ENCODE data around the gene CCDC14.

DNA sequence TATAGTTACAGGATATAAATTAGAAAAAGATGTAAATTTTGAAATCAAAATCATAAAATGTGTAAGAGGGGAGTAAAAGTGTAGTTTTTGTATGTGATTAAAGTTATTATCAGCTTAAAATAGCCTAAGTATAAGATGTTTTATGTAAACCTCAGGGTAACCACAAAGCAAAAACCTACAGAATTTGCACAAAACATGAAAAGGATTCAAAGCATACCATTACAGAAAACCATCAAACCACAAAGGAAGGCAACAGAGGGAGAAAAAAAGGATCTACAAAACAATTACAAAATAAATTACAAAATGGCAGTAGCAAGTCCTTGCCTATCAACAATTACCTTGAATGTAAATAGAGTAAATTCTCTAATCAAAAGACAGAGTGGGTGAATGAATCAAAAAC is 40.2 kb downstream of the CCDC14 start:
- TF ChIP-seq SPI1 (IDR thresholded peaks at IDR 0.05; ENCODE audit: borderline replicate concordance, low read depth): no peak
- no peak for TF ChIP-seq CTCF (IDR thresholded peaks at IDR 0.05; ENCODE audit: insufficient read depth, low read length)
- no peak for TF ChIP-seq POLR2AphosphoS5 (IDR thresholded peaks at IDR 0.05; ENCODE audit: low read depth)
- no peak for TF ChIP-seq REST (IDR thresholded peaks at IDR 0.05; ENCODE audit: insufficient replicate concordance, low read depth)
